ENCODE measurements around the gene SMARCA5. TPM values are rescaled to one million over a fixed set of nuclear protein-coding genes. Genes with fewer than 3 reads are reported as not detected.

SMARCA5 gene
- total RNA-seq, 1 donor from 2014 or later: 69.2 TPM

DNA sequence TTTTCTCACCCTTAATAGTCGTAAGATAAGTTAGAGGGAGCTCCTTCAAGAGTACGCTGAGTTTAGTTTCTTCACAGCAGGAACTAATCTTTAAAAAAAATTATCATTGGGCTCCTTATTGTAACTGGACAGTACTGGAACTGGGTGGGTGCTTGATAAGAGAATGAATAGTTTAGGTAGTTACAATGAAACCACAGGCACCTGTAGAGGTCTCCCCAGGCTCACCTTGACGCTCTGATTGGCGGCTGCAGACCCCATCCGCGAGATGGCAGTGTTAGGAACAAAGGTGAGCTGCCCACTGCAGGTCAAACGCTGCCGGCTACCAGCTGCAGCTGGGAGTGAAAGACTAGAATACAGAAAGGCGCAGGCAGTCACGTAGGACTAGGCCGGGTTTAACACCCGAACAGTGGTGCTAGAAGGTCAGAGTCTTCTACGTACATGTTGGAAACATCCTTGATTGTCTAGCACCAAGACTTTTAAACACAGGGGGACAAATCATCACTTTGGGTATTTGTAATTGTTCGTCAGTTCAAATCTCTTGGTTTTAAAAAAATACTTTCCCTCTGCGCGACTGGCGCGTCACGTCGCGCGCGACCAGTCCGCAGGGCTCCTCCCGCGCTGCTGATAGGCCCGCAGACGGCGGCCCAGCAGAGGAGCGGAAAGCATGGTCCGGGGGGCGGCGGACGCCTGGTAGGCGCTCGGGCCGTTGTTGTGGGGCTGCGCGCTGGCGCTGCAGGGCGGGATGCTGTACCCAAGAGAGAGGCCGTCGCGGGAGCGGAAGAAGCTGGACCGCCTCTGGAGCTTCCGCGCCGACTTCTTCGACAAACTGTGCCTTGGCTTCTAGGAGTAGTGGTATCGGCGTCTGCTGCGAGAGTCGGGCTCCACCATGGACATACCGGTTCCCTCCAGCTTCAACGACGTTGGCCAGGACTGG, 45.6 kb downstream of the SMARCA5 start:
- no peaks in the 10 kb centered on the region for H3K4me1 Mint-ChIP-seq (ENCODE audit: unreplicated experiment)
- H3K36me3 Mint-ChIP-seq: peaks cover 10% of the 10 kb centered on the region
- H3K27ac Mint-ChIP-seq: peak overlapping the region; percentile 87
- DNase-seq (ENCODE audit: extremely low spot score, unreplicated experiment): no peak
- no peaks in the 10 kb centered on the region for H3K9me3 Mint-ChIP-seq
- peaks cover 3% of the 10 kb centered on the region for H3K27me3 Mint-ChIP-seq
- peak overlapping the region; percentile 86 for H3K4me3 Mint-ChIP-seq
- TF ChIP-seq CTCF (conservative IDR thresholded peaks at IDR 0.05): peak; percentile 19

DNA sequence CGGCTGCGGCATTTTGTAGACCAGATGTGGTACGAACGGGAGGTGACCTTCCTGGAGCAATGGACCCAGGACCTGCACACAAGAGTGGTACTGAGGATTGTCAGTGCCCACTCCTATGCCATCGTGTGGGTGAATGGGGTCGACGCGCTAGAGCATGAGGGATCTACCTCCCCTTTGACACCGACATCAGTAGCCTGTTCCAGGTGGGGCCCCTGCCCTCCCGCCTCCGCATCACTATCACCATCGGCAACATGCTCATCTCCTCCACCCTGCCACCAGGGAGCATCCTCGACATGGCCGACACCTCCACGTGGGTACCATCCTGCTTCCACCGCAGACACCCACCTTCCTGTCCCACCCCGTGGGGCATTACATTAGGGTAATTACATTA, 46.2 kb downstream of the SMARCA5 start:
- no peak for TF ChIP-seq CTCF (conservative IDR thresholded peaks at IDR 0.05)
- H3K27ac Mint-ChIP-seq: no peak overlapping the region
- DNase-seq (ENCODE audit: extremely low spot score, unreplicated experiment): no peak
- peaks cover 10% of the 10 kb centered on the region for H3K36me3 Mint-ChIP-seq
- H3K4me1 Mint-ChIP-seq (ENCODE audit: unreplicated experiment): no peaks in the 10 kb centered on the region
- peaks cover 3% of the 10 kb centered on the region for H3K27me3 Mint-ChIP-seq
- peak overlapping the region; percentile 86 for H3K4me3 Mint-ChIP-seq
- no peaks in the 10 kb centered on the region for H3K9me3 Mint-ChIP-seq

DNA sequence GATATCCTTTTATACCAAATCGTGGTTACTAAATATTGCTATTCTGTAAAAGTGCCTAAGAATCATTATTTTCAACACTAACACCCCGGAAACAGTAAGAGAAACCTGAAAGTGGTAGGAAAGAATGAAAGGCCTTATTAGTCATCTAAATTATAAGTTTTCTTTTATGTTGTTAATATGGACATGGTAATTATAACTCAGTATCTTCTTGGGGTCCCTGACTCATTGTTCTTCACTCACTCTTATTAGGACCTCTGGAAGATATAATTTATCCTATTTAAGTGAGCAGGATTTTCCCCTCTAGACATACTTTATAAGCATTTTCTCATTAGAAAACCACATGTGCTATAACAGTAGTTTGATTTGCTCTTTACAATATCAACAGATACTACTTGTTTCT, 51.0 kb downstream of the SMARCA5 start:
- no peaks in the 10 kb centered on the region for H3K27me3 Mint-ChIP-seq
- no peak overlapping the region for H3K4me3 Mint-ChIP-seq
- DNase-seq (ENCODE audit: extremely low spot score, unreplicated experiment): no peak
- TF ChIP-seq CTCF (conservative IDR thresholded peaks at IDR 0.05): no peak
- H3K9me3 Mint-ChIP-seq: peaks cover 4% of the 10 kb centered on the region
- no peaks in the 10 kb centered on the region for H3K36me3 Mint-ChIP-seq
- no peaks in the 10 kb centered on the region for H3K4me1 Mint-ChIP-seq (ENCODE audit: unreplicated experiment)
- no peak overlapping the region for H3K27ac Mint-ChIP-seq

- no peak overlapping the region for H3K4me3 Mint-ChIP-seq
- H3K4me1 Mint-ChIP-seq (ENCODE audit: unreplicated experiment): no peaks in the 10 kb centered on the region
- H3K27ac Mint-ChIP-seq: no peak overlapping the region
- DNase-seq (ENCODE audit: extremely low spot score, unreplicated experiment): no peak
- no peak for TF ChIP-seq CTCF (conservative IDR thresholded peaks at IDR 0.05)
- H3K36me3 Mint-ChIP-seq: no peaks in the 10 kb centered on the region
- no peaks in the 10 kb centered on the region for H3K27me3 Mint-ChIP-seq
- no peaks in the 10 kb centered on the region for H3K9me3 Mint-ChIP-seq
Measured at GRCh38 chr4:143575331-143575730, 61.8 kb downstream of the SMARCA5 start.

GRCh38 chr4:143581331-143581946, 67.9 kb downstream of the SMARCA5 start:
- H3K9me3 Mint-ChIP-seq: peaks cover 8% of the 10 kb centered on the region
- no peak for DNase-seq (ENCODE audit: extremely low spot score, unreplicated experiment)
- H3K27ac Mint-ChIP-seq: no peak overlapping the region
- no peaks in the 10 kb centered on the region for H3K36me3 Mint-ChIP-seq
- H3K4me1 Mint-ChIP-seq (ENCODE audit: unreplicated experiment): no peaks in the 10 kb centered on the region
- H3K4me3 Mint-ChIP-seq: no peak overlapping the region
- no peaks in the 10 kb centered on the region for H3K27me3 Mint-ChIP-seq
- TF ChIP-seq CTCF (conservative IDR thresholded peaks at IDR 0.05): no peak
